Stomach smooth muscle (tissue), 2 donors: ENCODE data around the gene OR2C3.

Source experiments
- H3K27ac ChIP-seq: one replicate; pipeline ENCODE4 v1.7.0; 2013; ENCODE audit warnings: mild to moderate bottlenecking, low read length, inconsistent platforms
- H3K27me3 ChIP-seq, 2 donors: one replicate each; pipeline ENCODE4 v1.7.0; 2013; ENCODE audit warnings: low read length in 2 of 2; ENCODE audit not compliant: insufficient read depth in 2 of 2, control insufficient read depth in 1 of 2
- H3K36me3 ChIP-seq, 2 donors: one replicate each; pipeline ENCODE4 v1.7.0; 2013; ENCODE audit warnings: low read length in 2 of 2; ENCODE audit not compliant: control insufficient read depth in 2 of 2, insufficient read depth in 2 of 2
- H3K4me1 ChIP-seq: one replicate; pipeline ENCODE4 v1.7.0; 2013; ENCODE audit warnings: low read length; ENCODE audit not compliant: control insufficient read depth, insufficient read depth
- H3K4me3 ChIP-seq, 2 donors: one replicate each; pipeline ENCODE4 v1.7.0; 2013; ENCODE audit warnings: low read length in 2 of 2
- H3K9ac ChIP-seq, 2 donors: one replicate each; pipeline ENCODE4 v1.7.0; 2013; ENCODE audit warnings: low read length in 2 of 2, mild to moderate bottlenecking in 1 of 2
- H3K9me3 ChIP-seq, 2 donors: one replicate each; pipeline ENCODE4 v1.7.0; 2013; ENCODE audit warnings: low read length in 2 of 2; ENCODE audit not compliant: control insufficient read depth in 2 of 2
- donor health status: healthy.
- donor health status: Pancreatic carcinoma.

The OR2C3 gene

DNA sequence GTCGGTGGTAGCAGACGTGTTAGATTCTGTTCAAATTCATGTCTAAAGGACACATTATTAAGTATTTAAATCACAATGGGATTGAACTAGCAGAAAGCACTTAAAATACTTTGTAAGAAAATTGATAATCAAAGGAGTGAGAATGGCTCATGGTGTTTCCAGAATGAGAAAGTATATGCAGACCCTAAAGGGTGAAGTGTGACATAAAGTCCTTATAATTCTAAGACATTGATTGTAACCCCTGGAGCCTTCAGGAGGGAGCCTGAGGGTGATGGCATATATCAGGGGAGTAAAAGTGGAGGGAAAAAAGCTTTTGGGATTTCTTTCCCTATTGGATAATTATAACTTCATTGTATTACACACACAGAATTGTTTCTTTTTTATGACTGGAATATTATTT, at the start of gene OR2C3:
Gene OR2C3 (minus strand): TSS at position 101 of the 400 bp plus-strand sequence. CDS start 3,929 bp downstream, outside the sequence.
- no peak within 1 kb of the TSS for H3K27ac ChIP-seq
- no peaks in the 10 kb centered on the region for H3K36me3 ChIP-seq
- no peak within 1 kb of the TSS for H3K4me3 ChIP-seq
- H3K9ac ChIP-seq, result no peak within 1 kb of the TSS
- H3K27me3 ChIP-seq, result peaks cover 0 to 5% of the 10 kb centered on the region in 2 donors
- no peaks in the 10 kb centered on the region for H3K4me1 ChIP-seq
- peaks cover 0 to 1% of the 10 kb centered on the region in 2 donors for H3K9me3 ChIP-seq

DNA sequence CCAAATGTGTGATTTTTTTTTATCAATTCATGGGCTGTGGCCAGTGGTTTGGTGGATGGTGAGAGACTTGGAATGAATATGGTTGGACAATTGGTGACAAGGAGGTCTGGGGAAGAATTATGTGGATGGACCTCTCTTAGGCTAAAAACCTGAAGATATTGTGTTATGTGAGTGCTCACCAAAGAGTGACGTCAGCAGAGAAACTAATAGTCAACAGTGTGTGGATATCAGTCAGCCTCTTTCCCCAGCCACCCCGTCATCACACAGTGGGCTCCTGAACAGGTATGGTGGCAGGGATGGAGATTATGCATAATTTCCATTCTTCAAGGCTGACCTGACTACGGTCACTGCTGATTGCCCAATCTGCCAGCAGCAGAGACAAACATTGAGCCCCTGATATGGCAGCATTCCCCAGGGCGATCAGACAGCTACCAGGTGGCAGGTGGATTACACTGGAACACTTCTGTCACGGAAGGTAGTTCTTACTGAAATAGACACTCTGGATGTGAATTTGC, 42.8 kb upstream of the OR2C3 start:
- Histone ChIP-seq H3K36me3 (no peaks in the 10 kb centered on the region), H3K9ac (no peak overlapping the region), H3K9me3 (no peaks in the 10 kb centered on the region), H3K4me1 (no peaks in the 10 kb centered on the region), H3K4me3 (no peak overlapping the region), H3K27ac (no peak overlapping the region), H3K27me3 (no peaks in the 10 kb centered on the region)

DNA sequence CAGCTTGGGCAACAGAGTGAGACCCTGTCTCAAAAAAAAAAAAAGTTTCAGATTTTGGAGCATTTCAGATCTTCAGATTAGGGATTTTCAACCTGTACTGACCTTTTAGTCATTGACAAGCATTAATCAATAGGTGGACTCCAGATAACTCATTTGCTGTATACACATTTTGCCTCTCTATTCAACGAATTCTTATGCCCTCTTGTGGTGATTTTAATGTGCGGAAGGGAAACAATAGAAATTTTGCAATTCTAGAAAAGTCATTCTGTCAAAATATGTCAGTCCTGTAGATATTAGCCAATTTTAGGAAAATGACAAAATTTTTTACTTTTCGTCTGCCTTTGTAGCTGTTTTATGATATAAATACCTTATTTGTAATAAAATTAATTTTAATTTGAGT, 40.3 kb upstream of the OR2C3 start:
- Histone ChIP-seq H3K27ac (no peak overlapping the region), H3K4me3 (no peak overlapping the region)

DNA sequence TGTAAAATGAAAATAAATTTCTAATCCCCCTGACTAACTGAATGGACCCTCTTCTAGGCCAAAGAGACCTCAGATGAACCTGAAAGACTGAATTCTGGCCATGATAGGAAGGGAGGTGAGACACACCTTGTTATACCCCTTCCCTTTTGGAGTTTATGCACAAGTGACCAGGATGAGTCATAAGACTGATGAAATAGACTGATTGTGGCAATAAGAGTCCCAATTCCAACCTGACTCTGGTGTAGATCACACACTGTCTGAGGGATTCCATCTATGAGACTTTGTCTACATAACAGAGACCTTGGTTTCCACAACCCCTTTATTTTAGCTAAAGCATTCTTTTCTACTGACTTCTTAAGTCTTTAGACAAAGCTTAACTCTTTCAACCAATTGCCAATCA, 38.4 kb upstream of the OR2C3 start:
- Histone ChIP-seq H3K4me3 (no peak overlapping the region), H3K27me3 (no peaks in the 10 kb centered on the region), H3K4me1 (no peaks in the 10 kb centered on the region), H3K36me3 (no peaks in the 10 kb centered on the region), H3K9me3 (no peaks in the 10 kb centered on the region), H3K9ac (no peak overlapping the region), H3K27ac (no peak overlapping the region)

More for the DNA sequence above, 40.3 kb upstream of the OR2C3 start:
- no peaks in the 10 kb centered on the region for H3K9me3 ChIP-seq
- no peaks in the 10 kb centered on the region for H3K27me3 ChIP-seq
- H3K4me1 ChIP-seq, result no peaks in the 10 kb centered on the region
- no peak overlapping the region for H3K9ac ChIP-seq
- H3K36me3 ChIP-seq, result no peaks in the 10 kb centered on the region

DNA sequence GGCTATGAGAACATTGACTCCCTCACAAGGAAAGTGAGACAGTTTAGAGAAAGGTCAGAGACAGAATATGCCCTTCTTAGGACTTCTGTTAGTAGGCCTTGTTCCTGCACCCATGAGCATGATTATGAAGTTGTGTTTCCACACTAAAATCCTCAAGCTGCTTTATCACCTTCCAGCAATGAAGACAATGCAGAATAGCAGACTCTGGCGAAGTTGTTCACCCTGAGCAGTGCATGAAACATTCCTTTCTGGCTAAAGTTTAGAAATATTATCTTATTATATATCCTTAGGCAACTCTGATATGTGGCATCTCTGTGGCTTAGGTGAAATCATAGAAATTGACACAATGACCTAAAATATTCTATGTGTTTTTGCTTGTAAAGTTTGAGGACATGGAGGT, 38.0 kb upstream of the OR2C3 start:
- no peak overlapping the region for H3K4me3 ChIP-seq
- no peaks in the 10 kb centered on the region for H3K36me3 ChIP-seq
- H3K27ac ChIP-seq, result no peak overlapping the region
- no peaks in the 10 kb centered on the region for H3K27me3 ChIP-seq
- no peaks in the 10 kb centered on the region for H3K9me3 ChIP-seq
- H3K4me1 ChIP-seq, result no peaks in the 10 kb centered on the region
- H3K9ac ChIP-seq, result no peak overlapping the region

DNA sequence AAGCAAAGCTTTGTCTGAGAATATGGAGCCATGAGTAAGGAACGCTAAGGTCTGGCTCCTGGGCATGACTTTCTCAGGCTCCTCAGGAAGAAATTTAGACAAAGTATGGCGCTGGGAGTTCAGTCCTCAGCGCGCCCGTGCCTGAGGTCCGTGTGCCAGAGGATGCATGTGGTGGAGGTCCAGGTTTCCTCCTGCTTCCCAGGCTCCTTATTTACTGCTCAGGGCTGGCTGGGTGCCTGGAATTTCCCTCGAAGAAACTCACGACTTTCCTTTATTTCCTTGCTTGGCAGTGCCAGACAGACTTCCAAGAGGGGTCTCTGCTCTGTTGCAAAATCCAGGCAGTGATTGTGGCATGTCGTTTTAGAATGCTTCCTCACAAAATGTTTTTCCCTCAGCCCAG, 26.0 kb upstream of the OR2C3 start:
- Histone ChIP-seq H3K9ac (no peak overlapping the region), H3K9me3 (no peaks in the 10 kb centered on the region), H3K36me3 (no peaks in the 10 kb centered on the region), H3K4me3 (no peak overlapping the region), H3K4me1 (no peaks in the 10 kb centered on the region), H3K27me3 (no peaks in the 10 kb centered on the region), H3K27ac (no peak overlapping the region)

DNA sequence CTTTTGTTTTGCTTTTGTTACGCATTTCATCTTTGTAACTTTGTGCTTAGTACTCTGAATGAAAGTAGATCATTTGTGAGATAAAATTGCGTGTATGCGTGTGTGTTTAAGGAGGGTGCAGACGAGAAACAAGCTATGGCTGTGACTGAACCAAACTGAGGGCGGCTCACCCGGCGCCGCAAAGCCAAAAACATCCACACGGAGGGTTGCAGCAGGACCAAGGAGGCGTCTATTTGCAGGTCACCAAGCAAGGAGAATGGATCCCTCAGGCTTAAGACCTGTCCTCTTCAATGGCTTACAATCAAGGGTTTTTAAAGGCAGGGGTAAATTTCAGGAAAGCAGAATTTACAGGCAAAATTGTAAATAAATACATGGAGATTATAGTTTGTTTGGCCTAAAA, 25.5 kb upstream of the OR2C3 start:
- H3K9me3 ChIP-seq, result no peaks in the 10 kb centered on the region
- H3K27ac ChIP-seq, result no peak overlapping the region
- H3K4me3 ChIP-seq, result no peak overlapping the region
- no peaks in the 10 kb centered on the region for H3K4me1 ChIP-seq
- no peaks in the 10 kb centered on the region for H3K36me3 ChIP-seq
- no peak overlapping the region for H3K9ac ChIP-seq
- H3K27me3 ChIP-seq, result no peaks in the 10 kb centered on the region

DNA sequence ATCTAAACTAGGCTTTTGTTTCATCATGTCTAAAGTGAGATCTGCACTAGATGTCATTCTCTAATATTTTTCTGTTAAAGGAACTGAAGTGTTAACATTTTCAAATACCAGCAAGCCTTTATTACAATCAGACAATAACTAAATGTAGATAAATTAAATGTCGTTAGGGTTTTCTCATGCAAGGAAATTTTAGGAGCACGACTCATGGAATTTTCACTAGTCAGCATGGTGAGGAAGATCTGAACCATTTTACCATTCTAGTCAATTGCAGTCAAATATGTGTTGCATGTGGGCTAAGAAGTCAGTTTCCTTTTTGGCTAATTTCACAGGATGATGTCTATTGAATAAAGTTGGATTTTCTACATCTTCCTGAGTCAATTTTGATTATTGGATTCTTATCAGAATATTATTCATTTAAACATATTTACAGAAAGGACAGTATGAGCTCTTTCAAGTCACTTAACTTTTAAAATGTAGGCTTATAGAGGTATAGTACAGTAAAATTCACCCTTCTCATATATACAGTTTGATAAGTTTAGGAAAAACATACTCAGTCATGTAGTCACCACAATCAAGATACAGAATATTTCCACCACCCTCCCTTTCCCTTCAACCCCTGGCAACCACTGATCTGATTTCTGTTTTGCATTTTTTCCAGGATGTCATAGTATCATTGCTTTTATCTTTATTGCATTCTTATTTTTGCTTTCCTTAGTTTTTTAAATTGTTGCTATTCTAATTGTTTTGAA, 21.9 kb upstream of the OR2C3 start:
- no peak overlapping the region for H3K9ac ChIP-seq

DNA sequence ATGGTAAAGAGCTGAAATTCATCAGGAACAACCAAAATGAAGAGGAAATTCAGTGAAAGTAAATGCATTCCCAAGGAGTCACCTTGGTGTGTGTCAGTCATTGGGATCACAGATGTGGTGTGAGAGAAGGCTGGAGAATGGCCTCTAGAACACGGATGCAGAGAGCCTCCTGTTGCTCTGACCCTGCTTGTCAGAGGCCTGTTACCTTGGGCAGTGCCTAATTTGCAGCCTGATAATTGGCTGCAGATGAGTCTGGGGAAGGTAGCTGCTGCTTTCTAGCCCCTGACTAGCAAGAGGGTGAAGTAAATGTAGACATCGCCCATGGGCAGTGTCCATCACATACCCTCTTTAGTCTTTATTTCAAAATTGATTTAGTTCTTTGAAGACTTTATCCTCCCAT, 16.0 kb upstream of the OR2C3 start:
- Histone ChIP-seq H3K36me3 (no peaks in the 10 kb centered on the region), H3K9ac (no peak overlapping the region), H3K4me1 (no peaks in the 10 kb centered on the region), H3K27ac (no peak overlapping the region), H3K9me3 (no peaks in the 10 kb centered on the region), H3K4me3 (no peak overlapping the region), H3K27me3 (no peaks in the 10 kb centered on the region)

More for the DNA sequence above, 21.9 kb upstream of the OR2C3 start:
- no peaks in the 10 kb centered on the region for H3K4me1 ChIP-seq
- H3K27me3 ChIP-seq, result no peaks in the 10 kb centered on the region
- H3K36me3 ChIP-seq, result no peaks in the 10 kb centered on the region
- no peak overlapping the region for H3K27ac ChIP-seq
- no peaks in the 10 kb centered on the region for H3K9me3 ChIP-seq
- H3K4me3 ChIP-seq, result no peak overlapping the region

DNA sequence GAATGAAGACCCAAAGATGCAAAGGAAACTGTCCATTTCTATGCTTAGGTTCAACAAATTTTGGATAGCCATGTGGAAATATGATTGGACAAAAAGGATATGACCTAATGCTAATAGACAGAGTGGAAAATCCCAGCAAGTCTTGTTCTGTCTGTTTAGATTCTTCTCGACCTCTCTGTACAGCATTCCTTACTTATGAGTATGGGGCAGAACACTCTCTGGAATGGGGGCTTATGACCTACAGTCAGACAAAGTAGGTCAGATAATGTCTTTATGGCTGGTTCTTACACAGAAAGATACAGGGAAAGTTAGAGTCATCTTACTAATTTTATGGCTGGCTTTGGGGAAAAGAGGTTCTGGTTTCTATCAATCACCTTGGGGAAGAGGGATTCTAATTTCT, 15.5 kb upstream of the OR2C3 start:
- Histone ChIP-seq H3K9ac (no peak overlapping the region), H3K36me3 (no peaks in the 10 kb centered on the region), H3K4me3 (no peak overlapping the region), H3K27ac (no peak overlapping the region), H3K9me3 (no peaks in the 10 kb centered on the region), H3K27me3 (no peaks in the 10 kb centered on the region), H3K4me1 (no peaks in the 10 kb centered on the region)

DNA sequence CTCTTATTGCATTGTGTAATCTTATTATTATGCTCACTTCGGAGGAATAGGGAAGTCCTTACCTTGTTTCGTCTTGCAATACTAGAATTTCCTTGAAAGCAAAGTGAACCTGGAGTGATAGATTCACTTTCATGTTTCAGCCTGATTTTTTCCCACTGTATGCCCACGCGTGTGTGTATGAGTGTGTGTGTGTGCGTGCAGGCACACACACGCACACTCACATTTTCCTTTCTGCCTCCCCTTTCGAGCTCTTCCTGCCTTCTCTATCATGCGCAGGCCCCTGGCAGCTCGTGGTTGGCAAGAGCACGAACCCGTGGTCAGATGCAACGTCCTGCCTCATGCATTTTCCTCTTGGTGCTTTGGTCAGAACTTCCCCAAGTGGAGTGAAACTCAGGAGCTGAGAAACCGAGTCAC, 12.5 kb upstream of the OR2C3 start, which contains the start of gene GCSAML:
Gene GCSAML (plus strand): TSS at position 366 of the 414 bp plus-strand sequence. CDS start 58 bp downstream, outside the sequence.
- Histone ChIP-seq H3K4me1 (no peaks in the 10 kb centered on the region), H3K4me3 (no peak within 1 kb of the TSS), H3K36me3 (no peaks in the 10 kb centered on the region), H3K9ac (no peak within 1 kb of the TSS), H3K27me3 (no peaks in the 10 kb centered on the region), H3K9me3 (no peaks in the 10 kb centered on the region), H3K27ac (no peak within 1 kb of the TSS)
